Measurements from ENCODE around the gene NTSR1.

NTSR1 gene

DNA sequence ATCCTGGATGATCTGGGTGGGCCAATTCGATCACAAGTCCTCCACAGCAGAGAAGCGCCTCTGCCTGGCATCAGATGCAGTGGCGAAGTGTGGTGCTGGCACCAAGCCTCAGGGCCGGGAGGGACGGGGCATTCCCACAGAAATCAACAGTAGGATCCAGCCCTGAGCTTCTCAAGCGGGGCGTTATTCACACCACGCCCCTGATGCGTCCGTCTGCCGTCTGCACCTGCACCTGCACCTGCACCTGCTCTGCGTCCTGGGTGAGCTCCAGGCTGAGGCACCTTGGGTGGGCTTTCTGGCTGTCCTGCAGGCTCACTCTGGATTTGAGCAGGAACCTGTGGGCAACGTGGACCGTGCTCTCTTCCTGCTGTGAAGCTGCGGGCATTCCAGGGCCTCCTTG lies 13.8 kb upstream of the NTSR1 start:
- DNase-seq: no peak

DNA sequence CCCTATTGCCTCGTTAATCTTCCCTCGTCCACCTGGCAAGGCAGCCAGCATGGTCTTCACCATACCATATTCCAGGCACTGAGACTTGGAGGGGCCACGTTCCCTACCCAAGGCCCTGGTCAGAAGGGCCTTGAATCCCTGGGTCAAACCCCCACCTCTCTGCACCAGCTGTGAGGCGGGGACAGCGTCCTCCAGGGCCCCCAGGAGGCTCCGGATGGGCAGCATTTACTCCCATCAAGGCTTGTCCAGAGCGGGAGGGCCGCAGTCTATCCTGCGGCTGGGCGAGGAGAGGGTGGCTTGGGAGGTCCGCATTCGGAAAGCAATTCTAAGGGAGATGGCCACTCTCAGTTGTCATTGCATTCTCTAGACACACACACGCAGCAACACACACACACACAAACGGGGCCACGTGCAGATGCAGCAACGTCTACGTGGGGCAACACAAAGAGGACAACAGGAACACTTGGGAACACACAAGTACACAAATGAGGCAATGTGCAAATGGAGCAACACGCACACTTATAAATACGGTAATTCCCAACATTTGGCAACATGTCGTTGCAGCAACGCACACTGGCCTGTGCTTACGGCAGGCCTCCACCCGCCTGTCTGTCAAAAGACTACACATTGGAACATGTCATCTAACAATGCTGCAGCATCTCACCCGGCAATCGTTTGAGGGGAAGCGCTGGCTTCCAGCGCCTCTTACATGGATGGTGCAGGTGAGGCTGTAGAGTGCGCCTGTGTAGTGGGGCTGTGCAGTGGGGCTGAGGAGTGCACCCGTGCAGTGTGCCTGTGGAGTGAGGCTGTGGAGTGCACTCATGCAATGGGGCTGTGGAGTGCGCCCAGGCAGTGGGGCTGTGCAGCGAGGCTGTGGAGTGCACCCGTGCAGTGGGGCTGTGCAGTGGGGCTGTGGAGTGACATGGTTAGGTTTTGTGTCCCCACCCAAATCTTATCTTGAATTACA lies 12.9 kb upstream of the NTSR1 start:
- no peak for DNase-seq

GRCh38 chr20:62696434-62696957 lies 12.1 kb upstream of the NTSR1 start:
- no peak for DNase-seq

DNA sequence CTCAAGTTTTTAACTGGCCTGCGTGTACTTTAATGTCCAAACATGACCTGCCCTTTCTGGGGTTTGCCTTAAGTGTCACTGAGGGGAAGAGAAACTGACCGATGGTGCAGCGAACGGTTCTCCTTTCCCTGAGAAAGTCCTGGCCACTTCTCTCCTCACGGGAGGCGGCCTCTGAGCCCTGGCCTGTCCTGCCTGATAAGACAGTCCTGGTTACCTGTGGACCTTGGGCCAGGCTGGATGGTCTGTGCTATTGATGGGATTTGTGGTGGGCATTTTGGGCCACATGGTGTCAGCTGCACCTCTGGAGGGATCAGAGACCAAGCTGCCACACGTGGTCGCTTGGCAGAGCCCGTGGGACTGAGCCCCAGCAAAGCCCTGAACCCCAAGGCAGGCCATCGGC lies 11.6 kb upstream of the NTSR1 start:
- no peak for DNase-seq

GRCh38 chr20:62697468-62697912 lies 11.1 kb upstream of the NTSR1 start:
- DNase-seq: no peak

DNA sequence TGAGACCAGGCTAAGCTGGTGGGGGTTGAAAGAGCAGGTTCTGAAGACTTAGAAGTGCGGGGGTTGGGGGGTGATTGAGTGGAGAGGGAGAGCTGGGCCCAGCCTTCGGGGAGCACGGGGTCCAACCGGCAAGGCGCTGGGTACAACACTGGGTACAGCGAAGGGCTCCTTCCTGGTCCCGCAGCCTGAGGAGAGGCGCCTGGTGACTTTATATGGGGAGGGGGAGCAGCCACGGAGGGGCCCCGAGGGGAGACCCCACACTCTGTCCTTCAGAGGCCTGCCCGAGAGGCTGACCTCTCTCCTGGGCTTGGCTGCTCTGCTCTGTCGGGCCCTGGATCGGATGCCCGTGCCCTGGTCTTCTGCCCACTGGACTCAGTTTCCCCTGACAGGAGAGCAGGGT lies 10.4 kb upstream of the NTSR1 start:
- no peak for DNase-seq

DNA sequence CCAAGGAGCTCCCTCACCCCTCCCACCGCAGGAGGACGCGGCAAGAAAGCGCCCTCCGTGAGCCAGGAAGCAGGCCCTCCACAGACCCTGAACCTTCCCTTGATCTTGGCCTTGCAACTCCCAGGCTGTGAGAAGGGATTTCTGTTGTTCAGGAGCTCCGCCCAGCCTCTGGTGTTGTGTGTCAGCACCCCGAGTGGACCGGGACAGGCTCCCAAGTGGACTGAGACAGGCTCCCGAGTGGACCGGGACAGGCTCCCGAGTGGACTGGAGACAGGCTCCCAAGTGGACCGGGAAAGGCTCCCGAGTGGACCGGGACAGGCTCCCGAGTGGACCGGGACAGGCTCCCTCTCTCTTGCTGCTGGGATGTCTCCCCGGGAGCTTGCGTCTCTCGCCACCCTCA lies 9.3 kb upstream of the NTSR1 start:
- DNase-seq: no peak

DNA sequence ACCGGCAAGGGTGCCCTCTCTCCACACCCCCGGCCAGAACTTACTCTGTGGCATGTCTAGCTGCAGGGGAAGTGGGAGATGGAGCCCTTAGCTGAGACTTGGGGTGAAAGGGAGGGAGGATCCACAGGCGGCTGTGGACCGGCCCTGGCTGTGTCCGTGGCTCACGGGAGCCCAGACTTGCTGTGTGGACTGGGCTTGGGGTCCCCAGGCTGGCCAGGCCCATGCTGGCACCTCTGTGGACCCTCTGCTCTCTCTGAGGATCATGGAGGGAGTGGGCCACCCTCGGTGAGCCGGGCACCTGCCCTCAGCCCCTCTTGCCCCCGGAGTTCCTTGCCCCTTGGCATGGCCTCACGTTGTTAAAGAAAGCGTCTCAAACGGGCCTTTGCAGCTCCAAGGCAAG lies 8.9 kb upstream of the NTSR1 start:
- no peak for DNase-seq

DNA sequence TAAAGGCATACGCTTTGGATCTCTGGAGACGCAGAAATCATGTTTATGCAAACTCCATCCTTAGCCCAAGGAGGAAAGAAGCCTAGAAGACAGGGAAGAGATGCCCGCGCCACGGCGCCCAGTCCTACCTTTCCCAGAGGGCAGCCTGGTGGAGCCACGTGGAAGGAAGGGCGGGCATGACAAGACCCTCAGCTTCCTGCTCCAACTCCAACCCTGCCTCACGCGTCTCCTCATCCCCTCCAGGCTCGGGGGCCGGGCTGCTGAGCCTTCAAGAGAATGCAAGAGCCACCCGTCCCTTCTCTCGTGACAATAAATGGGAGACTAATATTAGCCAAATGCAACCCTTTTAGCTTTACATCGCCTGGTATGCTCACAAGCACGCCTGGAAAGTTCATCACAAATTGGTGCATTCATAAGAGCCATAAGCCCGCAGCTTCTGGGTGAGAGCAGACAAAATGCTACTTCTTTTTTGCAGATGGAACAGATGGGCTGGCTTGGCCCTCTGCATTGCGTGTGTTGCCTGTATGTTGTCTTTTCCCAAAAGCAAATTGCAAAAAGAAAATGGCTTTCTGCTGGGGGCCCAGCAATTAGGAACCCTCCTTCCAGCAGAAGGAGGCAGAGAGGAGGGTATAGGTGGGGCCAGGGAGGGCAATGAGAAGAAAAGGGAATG lies 8.2 kb upstream of the NTSR1 start:
- DNase-seq: no peak

GRCh38 chr20:62701161-62702012 lies 7.2 kb upstream of the NTSR1 start:
- no peak for DNase-seq

DNA sequence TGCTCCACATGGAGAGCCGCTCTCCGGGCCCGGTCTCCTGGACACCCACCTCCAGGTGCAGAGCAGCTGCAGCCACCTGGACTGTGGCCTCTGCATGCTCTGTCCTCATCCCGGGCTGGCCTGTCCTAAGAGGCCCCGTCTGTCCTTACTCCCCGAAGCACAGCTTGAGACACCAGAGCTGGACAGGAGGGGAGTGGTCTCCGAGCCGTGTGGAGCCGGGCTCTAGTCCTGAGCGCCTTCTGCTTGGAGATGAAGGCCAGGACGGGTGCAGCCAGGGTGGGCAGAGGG lies 6.7 kb upstream of the NTSR1 start:
- no peak for DNase-seq

DNA sequence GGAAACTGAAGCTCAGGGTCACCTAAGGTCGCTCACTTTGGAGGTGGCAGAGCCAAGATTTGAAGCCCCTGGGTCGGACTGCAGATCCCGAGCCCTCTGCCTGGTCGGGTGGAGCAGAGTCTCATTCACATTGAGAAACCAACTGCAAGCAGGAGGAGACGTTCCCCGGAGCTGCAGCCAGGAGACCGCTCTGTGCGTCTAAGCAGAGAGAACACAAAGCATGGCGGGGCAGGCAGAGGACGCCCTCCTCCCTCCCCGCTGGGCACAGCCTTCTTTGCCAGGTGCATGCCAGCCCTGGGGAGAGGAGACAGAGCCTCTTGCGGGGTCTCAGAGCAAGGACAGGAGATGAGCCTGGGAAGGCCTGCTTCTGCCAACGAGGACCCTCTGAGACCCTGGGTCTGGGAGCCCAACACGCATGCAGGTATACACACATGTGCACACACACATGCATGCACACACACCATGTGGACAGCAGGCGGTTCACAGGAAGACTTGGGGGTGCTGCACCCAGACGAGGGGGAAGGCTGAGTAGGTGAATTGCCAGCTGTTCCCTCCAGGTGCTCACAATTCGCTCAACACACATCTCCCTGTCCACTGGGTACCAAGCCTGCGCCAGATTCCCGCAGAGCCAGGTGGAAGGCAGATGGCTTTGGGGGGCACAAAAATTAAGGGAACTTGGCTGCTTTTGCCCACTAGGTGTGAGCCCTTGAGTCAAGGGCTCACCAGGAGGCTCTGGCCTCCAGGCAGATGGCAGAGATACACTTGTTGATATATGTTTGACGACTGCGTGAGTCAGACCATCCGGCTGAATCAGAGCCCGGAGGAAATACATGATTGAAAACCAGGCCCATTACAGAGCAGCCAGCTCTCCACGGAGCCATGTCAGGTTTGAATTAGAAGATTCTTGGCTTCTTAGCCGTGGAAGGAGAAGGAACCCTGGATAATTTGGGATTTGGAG lies 5.5 kb upstream of the NTSR1 start:
- peak; percentile 81 for DNase-seq

DNA sequence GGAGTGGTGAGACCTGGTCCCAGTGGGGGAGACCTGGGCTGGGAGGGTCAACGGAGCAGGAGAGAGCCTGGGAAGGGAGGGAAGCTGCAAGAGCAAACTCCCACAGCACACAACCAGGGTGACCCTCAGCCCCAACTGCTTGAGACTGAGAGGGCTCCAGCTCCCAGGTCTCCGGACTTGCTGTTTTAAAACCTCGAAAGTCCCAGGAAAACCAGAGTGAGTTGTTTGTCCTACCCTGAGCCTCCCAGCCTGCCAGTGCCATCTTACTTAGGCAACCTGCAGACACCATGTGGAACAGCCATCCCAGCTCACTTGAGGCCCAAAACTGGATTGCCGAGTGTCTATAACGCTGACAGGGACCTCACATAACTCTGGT lies 4.8 kb upstream of the NTSR1 start:
- no peak for DNase-seq

- peak; percentile 94 for DNase-seq
Observed at GRCh38 chr20:62704341-62704948, 4.2 kb upstream of the NTSR1 start.

DNA sequence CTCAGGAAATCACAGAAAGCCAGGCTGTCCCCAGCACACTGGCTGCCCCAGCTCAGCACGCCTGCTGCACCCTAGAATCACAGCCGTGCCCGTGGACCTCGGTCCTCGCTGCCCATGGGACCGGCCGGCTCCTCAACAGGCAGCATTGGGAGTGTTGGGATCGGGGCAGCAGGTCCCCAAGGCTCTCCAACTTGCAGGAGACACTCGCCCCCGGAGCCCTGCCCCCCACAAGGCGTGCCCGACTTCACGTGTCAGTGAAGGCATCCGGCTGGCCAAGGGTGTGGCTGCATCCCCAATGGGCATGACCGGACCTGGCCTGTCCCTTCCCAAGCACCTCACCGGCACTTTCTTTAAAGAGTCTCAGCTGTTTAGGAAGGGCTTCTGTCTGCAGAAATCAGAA lies 3.0 kb upstream of the NTSR1 start:
- no peak for DNase-seq

GRCh38 chr20:62706344-62706743 lies 2.3 kb upstream of the NTSR1 start:
- DNase-seq: no peak

DNA sequence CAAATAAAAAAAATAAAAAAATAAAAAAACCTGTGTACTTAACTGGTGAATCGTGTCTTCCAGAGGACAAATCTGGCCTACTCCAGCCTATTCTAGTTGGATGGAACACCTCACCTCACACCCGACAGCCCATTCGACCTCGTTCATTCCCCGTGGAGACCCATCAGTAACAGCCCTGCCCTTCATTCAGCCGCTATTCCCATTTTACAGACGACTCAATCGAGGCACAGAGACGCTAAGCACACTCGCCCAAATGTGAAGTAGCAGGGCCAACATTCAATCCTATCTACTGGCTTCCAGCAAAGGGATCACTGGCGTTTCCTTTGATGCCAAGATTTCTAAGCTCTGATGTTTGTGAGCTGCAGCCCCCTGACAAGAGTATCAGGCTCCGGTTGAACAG lies 1.8 kb upstream of the NTSR1 start:
- no peak for DNase-seq

- no peak for DNase-seq
Observed at GRCh38 chr20:62707276-62707920, 1.2 kb upstream of the NTSR1 start.

DNA sequence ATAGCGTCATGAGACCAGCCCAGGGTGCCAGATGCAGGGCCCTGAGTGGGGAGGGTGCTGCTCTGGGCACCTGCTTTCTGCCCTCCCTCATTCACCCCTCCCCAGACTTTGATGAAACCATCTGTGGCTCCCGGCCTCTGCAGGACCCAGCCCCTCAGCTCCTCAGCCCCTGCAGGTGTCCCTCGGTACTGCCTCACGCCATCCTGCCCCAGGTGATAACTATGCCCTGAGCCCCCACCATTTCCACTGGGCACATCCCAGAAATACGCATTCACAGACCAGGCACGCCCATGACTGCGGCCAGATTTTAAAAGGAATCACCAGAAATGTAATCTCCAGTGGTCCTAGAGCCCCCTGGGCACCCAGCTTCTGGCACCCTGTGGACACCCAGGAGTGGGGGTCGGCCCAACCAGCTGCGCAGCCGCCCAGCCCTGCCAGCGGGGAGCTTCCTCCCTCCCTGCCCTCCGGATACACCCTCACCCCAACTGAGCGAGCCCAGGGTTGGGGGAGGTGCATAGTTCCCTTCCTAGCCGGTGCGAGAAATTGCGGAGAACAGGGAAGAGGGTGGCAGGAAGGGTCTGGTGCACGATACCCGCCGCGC lies 615 bp upstream of the NTSR1 start:
- no peak for DNase-seq

DNA sequence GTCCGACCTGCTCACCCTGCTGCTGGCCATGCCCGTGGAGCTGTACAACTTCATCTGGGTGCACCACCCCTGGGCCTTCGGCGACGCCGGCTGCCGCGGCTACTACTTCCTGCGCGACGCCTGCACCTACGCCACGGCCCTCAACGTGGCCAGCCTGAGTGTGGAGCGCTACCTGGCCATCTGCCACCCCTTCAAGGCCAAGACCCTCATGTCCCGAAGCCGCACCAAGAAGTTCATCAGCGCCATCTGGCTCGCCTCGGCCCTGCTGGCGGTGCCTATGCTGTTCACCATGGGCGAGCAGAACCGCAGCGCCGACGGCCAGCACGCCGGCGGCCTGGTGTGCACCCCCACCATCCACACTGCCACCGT lies 885 bp downstream of the NTSR1 start:
- DNase-seq: no peak

Measured in fibroblast of skin of scalp (primary cell).